ENCODE measurements around the gene BTBD18. TPM values are rescaled to one million over a fixed set of nuclear protein-coding genes. Genes with fewer than 3 reads are reported as not detected.
A peak's percentile ranks its signal among the peaks of the same experiment; 100 is the strongest.

Gene BTBD18
- total and polyA plus RNA-seq, 2 of the 13 experiments (the other 11 are each of a cell fraction or from before 2014, with no cell fraction given) = not detected

DNA sequence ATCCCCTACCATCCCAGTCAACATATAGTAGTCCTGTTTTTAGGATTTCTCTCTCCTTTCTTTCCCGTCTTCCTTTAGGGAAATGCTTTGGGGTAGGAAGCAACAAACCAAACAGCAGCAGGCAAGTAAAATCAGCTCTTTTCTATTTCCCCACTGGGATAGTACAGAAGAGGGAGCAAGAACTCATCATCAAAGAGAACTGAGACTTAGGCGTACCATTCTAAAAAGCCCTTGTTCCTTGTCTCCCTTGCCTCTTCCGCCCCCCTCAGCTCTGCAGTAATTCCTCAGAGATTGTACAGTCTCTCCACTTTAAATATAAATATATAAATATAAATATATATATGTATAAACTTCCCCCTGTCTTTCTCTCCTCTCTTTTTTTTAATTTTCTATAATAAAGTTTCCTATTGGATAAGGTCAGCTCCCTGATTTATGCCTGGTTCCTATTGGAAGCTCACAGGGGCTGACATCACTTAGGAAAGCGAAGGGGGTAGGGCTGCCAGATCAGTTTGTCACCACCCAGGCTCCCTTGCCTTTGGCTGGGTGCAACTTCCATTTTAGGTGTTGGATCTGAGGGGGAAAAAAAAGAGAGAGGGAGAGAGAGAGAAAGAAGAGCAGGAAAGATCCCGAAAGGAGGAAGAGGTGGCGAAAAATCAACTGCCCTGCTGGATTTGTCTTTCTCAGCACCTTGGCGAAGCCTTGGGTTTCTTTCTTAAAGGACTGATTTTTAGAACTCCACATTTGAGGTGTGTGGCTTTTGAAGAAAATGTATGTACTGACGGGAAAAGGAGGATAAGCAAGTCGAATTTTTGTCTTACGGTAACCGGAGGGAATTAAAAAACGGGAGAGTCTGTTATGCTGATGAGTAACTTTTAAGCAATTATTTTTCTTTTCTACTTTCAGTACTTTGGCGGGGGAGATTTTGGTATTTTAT lies 9.9 kb upstream of the BTBD18 start, which contains the start of gene CTNND1:
CTNND1 (plus strand) TSS at position 502 of the 934 bp plus-strand sequence. CDS start 29,677 bp downstream, outside the sequence.
- 7% methylated on average over 13 of the region's 13 CpGs for WGBS (ENCODE audit: low lambda C conversion rate)
- peak within 1 kb of the TSS; percentile 99 for H2AFZ ChIP-seq (ENCODE audit: low read length)
- H3K4me1 ChIP-seq (ENCODE audit: insufficient read depth, low read length) = peaks cover 49% of the 10 kb centered on the region
- peak within 1 kb of the TSS; percentile 99 for H3K27ac ChIP-seq (ENCODE audit: extremely low read length, insufficient read depth, low read length)
- CTCF ChIA-PET (ENCODE audit: low intra/inter-chr PET ratio, low total read pairs) = interaction anchor here (1.2 kb wide), 1 partner anchor 39 kb away, joined by 3 read pairs; no protein-coding TSS in a partner anchor
- POLR2A ChIA-PET = interaction anchor here (1.0 to 10.3 kb wide), 11 partner anchors 9 to 50 kb away, joined by 3 to 215 read pairs (median 9); partner anchors contain the start of genes BTBD18, MED19, SELENOH and TMX2
- no peaks in the 10 kb centered on the region; a peak in 1 of 5 replicates for H3K36me3 ChIP-seq (replicated peaks in 1 of 2; ENCODE audit: control insufficient read depth in 1 of 2, insufficient read depth in 2 of 2, low read length in 2 of 2)
- FAIRE-seq (peak; percentile 73), ATAC-seq (peak; percentile 95), DNase-seq (ENCODE audit: low spot score) (peak; percentile 97)
- H3K27me3 ChIP-seq (ENCODE audit: control insufficient read depth in 1 of 2, insufficient read depth in 2 of 2, low read length in 2 of 2) = no peaks in the 10 kb centered on the region; a peak in 1 of 5 replicates
- in situ Hi-C loops (cut with HindIII; ENCODE audit: extremely low pct_ligation_motif_present, low pct_unique_long_range_greater_than_20kb) = loop anchor here (5.0 kb wide), 1 partner anchor 41 kb away; no protein-coding TSS in a partner anchor
- H3K9me3 ChIP-seq (ENCODE audit: low read length) = no peaks in the 10 kb centered on the region
- H4K20me1 ChIP-seq (ENCODE audit: insufficient read depth, low read length) = peaks cover 27% of the 10 kb centered on the region
- H3K4me2 ChIP-seq (ENCODE audit: low read depth, low read length) = peak within 1 kb of the TSS; percentile 90
- intact Hi-C loops (cut with micrococcal nuclease; ENCODE audit: unreplicated experiment) = no loop called here
- peak within 1 kb of the TSS; percentile 100 for H3K9ac ChIP-seq (ENCODE audit: insufficient read depth, low read depth, low read length)
- peaks cover 52% of the 10 kb centered on the region for H3K79me2 ChIP-seq (ENCODE audit: insufficient read depth, low read length)
- peak within 1 kb of the TSS; percentile 80 to 97 (median 88) for H3K4me3 ChIP-seq (replicated peaks in 1 of 3; ENCODE audit: insufficient read depth in 1 of 3, low read depth in 2 of 3, low read length in 3 of 3)
- BruUV-seq (replicated peaks) = TSS peak; percentile 98
- TF ChIP-seq ZNF83 (CRISPR knock-in tag; IDR thresholded peaks at IDR 0.05; ENCODE audit: borderline replicate concordance) (no peak), EP300 (IDR thresholded peaks at IDR 0.05; ENCODE audit: low read depth in 2 of 2, low read length in 2 of 2) (peak in 1 of 2 experiments; percentile 4; a peak in 1 of 4 replicates), EP300 (CRISPR knock-in tag; IDR thresholded peaks at IDR 0.05; ENCODE audit: borderline replicate concordance) (no peak), ZBTB3 (CRISPR knock-in tag; IDR thresholded peaks at IDR 0.05; ENCODE audit: borderline replicate concordance, low read depth) (0 out of 2 replicates have a peak, but pooled peaks have one; percentile 55), RCOR2 (CRISPR knock-in tag; IDR thresholded peaks at IDR 0.05) (no peak), ZSCAN30 (CRISPR knock-in tag; IDR thresholded peaks at IDR 0.05) (no peak), MXI1 (IDR thresholded peaks at IDR 0.05; ENCODE audit: borderline replicate concordance, low read depth, low read length) (no peak; the same call in 2 of the 3 replicates), ATF1 (CRISPR knock-in tag; IDR thresholded peaks at IDR 0.05) (peak; percentile 64; the same call in 1 of the 2 replicates), TARDBP (CRISPR knock-in tag; IDR thresholded peaks at IDR 0.05) (peak; percentile 59; the same call in 1 of the 2 replicates), MED13 (CRISPR knock-in tag; IDR thresholded peaks at IDR 0.05) (no peak), KDM5A (IDR thresholded peaks at IDR 0.05; ENCODE audit: borderline replicate concordance, low read length) (peak; percentile 85; the same call in 1 of the 2 replicates), ZSCAN29 (CRISPR knock-in tag; conservative IDR thresholded peaks at IDR 0.05) (peak; percentile 78; the same call in 1 of the 2 replicates), CSRNP1 (CRISPR knock-in tag; IDR thresholded peaks at IDR 0.05) (no peak), ZNF430 (CRISPR knock-in tag; IDR thresholded peaks at IDR 0.05) (no peak), TGIF2 (CRISPR knock-in tag; IDR thresholded peaks at IDR 0.05) (peak; percentile 77; the same call in 1 of the 2 replicates), SRF (IDR thresholded peaks at IDR 0.05; ENCODE audit: low read depth, low read length) (peak; percentile 91), ZBTB34 (CRISPR knock-in tag; IDR thresholded peaks at IDR 0.05) (0 out of 2 replicates have a peak, but pooled peaks have one; percentile 49)
- TF ChIP-seq, protein P1, sequence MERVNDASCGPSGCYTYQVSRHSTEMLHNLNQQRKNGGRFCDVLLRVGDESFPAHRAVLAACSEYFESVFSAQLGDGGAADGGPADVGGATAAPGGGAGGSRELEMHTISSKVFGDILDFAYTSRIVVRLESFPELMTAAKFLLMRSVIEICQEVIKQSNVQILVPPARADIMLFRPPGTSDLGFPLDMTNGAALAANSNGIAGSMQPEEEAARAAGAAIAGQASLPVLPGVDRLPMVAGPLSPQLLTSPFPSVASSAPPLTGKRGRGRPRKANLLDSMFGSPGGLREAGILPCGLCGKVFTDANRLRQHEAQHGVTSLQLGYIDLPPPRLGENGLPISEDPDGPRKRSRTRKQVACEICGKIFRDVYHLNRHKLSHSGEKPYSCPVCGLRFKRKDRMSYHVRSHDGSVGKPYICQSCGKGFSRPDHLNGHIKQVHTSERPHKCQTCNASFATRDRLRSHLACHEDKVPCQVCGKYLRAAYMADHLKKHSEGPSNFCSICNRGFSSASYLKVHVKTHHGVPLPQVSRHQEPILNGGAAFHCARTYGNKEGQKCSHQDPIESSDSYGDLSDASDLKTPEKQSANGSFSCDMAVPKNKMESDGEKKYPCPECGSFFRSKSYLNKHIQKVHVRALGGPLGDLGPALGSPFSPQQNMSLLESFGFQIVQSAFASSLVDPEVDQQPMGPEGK (CRISPR knock-in tag; IDR thresholded peaks at IDR 0.05) = peak; percentile 63

All from HepG2 (cell line).